Activated naive CD8-positive, alpha-beta T cell (primary cell): ENCODE data around the gene CCNI2.

Experiments
- H3K27ac Mint-ChIP-seq: one replicate; pipeline ENCODE4 v1.8.0; 2021; ENCODE audit warnings: mixed read lengths
- H3K27me3 Mint-ChIP-seq: one replicate; pipeline ENCODE4 v1.8.0; 2021; ENCODE audit warnings: mixed read lengths
- H3K36me3 Mint-ChIP-seq: one replicate; pipeline ENCODE4 v1.8.0; 2021; ENCODE audit warnings: mixed read lengths
- H3K4me1 Mint-ChIP-seq: one replicate; pipeline ENCODE4 v1.8.0; 2021; ENCODE audit warnings: low read depth, mixed read lengths
- H3K4me3 Mint-ChIP-seq: one replicate; pipeline ENCODE4 v1.8.0; 2021; ENCODE audit warnings: mild to moderate bottlenecking, mixed read lengths
- H3K9me3 Mint-ChIP-seq: one replicate; pipeline ENCODE4 v1.8.0; 2021; ENCODE audit warnings: low read depth, mixed read lengths

CCNI2 gene

DNA sequence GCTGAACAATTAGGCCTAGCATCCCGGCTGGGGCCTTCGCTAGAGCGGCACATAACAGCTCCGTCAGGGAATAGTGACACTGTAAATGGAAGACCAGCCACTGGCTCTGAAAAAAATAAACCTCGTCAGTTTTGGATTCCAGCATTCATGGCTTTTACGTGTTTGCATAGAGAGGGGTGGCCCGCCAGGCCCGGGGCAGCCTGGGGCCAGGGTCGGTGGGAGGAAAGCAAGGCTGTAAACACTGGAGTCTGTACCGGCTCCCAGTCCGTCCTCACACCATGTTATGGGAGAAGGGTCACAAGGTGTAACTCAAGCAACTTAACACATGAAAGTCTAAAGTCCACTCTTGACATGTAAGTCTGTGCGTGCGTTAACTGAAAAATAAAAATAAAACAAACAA is 11.2 kb downstream of the CCNI2 start:
- H3K27me3 Mint-ChIP-seq = no peaks in the 10 kb centered on the region
- H3K4me1 Mint-ChIP-seq = peaks cover 1% of the 10 kb centered on the region
- no peak overlapping the region for H3K4me3 Mint-ChIP-seq
- H3K27ac Mint-ChIP-seq = no peak overlapping the region
- no peaks in the 10 kb centered on the region for H3K9me3 Mint-ChIP-seq
- H3K36me3 Mint-ChIP-seq = peaks cover 3% of the 10 kb centered on the region

DNA sequence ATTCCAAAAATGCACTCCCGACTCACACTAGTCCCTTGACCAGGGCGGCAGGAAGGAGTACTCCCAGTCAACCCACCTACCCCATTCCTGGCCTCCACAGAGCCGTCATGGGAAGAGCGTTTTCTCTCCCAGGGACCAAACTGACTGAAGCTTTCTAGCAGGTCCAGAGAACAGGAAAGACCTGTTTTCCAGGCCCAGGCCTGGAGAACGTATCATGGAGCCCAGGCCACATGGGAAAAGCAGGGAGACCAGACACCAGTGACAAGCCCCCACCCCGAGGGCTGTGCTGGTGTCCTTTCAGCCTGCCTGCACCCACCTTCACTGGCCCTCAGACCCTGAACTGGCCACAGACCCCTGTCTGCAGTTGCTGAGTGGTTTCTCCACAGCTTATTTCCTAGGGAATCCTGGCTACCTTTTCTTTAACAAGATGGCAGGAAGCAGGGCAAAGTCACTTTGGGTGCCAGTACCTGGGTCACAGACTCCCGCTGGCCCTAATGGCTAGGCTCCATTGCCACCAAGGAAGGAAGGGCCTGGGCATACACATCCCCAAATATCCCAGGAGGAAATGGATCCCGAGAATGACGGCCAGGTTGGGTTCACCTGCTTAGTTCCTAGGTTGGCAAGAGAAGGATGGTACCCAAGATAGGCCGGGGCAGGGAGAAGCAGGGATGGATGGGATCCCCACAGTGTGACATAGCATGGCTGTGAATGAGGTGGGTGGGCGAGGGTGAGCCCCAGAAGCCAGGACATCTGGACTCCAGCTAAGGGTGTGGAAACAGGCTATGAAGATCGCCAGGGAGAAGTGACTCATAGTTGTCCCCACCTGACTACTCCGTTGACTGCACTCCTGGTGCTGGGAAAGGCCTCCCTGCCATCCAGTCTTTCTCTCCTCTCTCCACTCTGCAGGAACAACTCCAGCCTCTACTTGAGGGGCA is 12.2 kb downstream of the CCNI2 start:
- Mint-ChIP-seq H3K4me1 (no peaks in the 10 kb centered on the region), H3K36me3 (peaks cover 2% of the 10 kb centered on the region), H3K9me3 (no peaks in the 10 kb centered on the region), H3K4me3 (no peak overlapping the region), H3K27me3 (no peaks in the 10 kb centered on the region), H3K27ac (no peak overlapping the region)

DNA sequence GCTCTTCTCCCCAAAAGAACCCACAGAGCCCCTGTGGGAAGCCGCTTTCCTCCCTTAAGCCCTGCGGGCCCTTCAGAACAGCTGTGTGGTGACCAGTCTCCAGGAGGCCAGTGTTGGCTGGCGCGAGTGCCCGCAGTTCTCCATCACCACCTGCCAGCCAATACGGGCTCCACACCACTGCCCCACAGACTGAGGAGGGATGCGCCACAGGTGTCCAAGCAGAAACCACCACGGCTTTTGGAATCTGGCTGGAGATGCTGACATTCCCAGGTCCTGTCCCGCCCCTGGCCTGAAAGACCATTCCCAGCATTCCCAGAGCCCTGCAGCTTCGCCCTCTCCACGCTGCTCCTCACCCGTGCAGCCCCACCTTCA is 12.8 kb downstream of the CCNI2 start:
- Mint-ChIP-seq H3K27ac (no peak overlapping the region), H3K36me3 (peaks cover 2% of the 10 kb centered on the region), H3K4me3 (no peak overlapping the region), H3K27me3 (no peaks in the 10 kb centered on the region), H3K4me1 (no peaks in the 10 kb centered on the region), H3K9me3 (no peaks in the 10 kb centered on the region)

DNA sequence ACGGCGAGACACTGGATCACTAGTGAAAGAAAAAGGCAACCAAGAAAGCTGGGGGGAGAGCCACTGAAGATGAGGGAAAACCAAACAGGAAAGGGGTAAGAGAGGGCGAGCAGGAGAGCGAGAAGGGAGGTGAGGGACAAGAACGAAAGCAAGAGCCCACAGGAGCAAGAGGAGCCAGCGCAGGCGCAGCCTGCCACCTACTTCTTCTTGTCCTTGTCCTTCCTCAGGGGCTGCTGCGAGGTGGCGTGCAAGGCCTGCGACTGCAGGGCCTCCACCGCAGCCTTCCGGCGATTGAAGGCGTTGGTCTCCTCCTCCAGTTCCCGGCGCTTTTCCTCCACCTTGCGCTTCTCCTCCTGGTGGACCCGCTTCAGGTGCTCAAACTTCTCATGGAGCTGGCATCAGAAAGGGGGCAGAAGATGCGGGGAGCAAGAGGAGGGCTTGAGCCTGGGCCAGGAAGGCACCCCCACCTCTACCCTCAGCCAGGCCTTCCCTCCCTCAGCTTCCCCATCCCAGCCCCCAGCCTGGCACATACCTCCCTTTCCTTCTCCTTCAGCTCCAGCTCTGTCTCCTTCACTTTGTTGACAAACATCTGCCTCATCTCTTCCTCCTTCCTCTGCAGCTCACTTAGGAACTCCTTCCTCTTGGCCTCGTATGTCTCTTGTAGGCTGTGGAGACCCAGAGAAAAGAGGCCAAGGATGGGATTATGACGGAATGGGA is 13.5 kb downstream of the CCNI2 start:
- no peaks in the 10 kb centered on the region for H3K9me3 Mint-ChIP-seq
- H3K4me3 Mint-ChIP-seq = no peak overlapping the region
- no peak overlapping the region for H3K27ac Mint-ChIP-seq
- H3K4me1 Mint-ChIP-seq = no peaks in the 10 kb centered on the region
- H3K27me3 Mint-ChIP-seq = no peaks in the 10 kb centered on the region
- peaks cover 2% of the 10 kb centered on the region for H3K36me3 Mint-ChIP-seq

DNA sequence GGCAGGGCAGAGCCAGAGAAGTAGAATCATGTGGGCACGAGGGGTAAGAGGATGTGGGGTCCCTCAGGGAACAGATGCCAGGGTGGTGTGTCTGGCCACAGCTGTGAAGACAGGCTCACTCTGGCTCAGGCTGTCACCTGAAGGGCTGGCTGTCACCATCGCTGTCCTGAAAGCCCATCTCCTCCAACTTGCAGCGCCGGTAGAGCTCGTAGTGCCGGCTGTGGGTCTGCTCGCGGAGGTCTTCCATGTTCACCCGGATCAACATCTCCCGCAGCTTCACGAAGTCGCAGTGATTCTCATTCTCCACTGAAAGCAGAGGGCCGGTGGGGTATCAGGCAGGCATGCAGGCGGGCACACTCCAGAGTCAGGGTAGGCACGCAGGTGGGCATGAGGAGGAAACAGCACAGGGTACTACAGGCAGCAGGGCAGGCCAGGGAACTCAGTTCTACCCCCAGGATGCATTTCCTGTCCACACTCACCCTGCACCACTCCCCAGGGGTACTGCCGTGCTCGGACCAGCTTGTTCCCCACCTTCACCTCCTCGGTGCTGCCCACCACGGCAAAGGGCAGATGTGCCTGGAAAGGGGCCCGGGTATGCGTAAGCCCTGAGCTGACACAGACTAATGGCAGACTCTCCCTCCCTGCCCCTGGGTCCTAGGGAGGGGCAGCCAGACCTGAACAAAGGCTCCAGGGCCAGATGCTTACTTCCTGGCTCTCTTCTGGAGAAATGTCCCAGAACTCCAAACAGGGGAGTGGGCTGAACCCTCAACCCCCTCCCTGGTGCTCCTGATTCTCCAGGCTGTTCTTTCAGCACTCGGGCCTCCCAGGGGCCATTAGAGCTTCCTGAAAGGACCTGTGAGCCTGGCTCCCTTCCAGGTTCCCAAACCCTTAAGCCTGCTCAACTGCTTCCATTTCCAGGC is 14.4 kb downstream of the CCNI2 start:
- Mint-ChIP-seq H3K4me3 (no peak overlapping the region), H3K27ac (no peak overlapping the region), H3K27me3 (no peaks in the 10 kb centered on the region), H3K9me3 (no peaks in the 10 kb centered on the region), H3K4me1 (no peaks in the 10 kb centered on the region), H3K36me3 (peaks cover 2% of the 10 kb centered on the region)

DNA sequence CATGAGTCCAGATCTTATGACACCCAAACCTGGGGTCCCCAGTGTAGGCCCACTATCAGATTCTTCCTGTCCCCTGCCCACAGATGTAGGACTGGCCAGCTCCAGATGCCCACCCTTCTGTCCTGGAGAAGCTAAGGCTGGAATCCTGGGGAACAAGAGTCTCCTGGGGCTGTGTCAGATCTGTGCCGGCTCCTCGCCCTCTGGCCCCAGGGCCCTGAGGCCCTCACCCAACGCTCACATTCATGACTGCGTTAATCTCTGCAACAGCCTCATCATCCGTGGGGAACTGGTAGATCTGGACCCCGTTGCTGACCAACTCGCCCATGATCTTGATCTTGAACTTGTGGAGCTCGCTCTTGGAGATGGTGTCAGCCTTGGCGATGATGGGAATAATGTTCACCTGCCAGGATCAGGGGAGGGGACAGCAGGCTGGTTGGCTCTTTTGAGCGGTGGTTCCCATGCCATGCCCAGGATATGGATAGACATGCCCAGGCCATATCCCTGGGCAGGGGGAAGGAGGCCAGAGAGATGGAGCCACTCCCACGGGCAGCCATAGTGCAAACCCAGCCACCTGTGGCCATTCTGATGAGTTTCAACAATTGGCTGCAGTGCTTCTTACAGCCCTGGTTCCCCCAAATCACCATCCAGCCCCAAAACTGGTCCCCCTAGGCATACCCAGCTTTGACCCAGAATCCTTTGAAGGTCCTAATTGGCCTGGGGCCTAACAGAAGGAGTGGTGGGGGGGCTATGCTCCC is 15.2 kb downstream of the CCNI2 start:
- H3K36me3 Mint-ChIP-seq = peaks cover 2% of the 10 kb centered on the region

DNA sequence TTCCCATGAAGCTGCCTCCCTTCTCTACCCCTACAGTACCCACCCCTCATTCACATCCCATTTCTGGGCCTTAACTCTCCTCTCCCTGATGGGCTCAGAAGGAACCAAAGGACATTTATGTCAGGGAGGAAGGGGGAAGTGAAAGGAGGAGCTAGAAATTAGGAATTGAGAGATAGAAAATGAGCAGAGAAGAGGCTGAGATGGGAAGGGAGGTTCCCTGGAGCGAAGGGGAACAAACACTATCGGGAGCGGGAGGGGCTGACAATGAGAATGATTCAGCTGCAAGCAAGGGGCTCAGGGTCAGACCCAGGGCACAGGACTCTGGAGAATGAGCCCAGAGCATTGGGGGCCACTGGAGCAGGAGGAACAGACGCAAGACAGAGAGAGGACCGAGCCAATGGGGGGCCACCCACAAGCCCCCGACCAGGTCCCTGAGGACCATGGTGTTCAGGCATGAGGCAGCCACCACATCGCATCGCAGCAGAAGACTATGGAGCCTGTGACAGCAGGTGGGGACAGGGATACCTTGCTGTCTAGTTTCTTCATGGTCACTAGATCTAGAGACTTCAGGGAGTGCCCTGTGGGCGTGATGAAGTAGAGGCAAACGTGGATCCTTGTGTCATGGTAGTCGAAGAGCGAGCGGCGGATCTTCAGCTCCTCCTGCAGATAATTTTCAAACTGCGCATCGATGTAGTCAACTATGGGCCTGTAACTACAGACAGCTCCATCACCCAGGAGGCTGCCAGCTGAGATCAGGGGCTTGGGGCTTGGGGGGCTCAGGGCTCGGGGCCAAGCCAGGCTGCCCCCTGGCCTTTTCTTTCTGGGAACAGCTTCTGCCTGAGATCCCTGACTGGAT is 16.2 kb downstream of the CCNI2 start:
- H3K36me3 Mint-ChIP-seq = peaks cover 2% of the 10 kb centered on the region
- H3K27ac Mint-ChIP-seq = no peak overlapping the region
- H3K27me3 Mint-ChIP-seq = no peaks in the 10 kb centered on the region
- no peaks in the 10 kb centered on the region for H3K4me1 Mint-ChIP-seq
- H3K4me3 Mint-ChIP-seq = no peak overlapping the region
- no peaks in the 10 kb centered on the region for H3K9me3 Mint-ChIP-seq

More for the DNA sequence above, 15.2 kb downstream of the CCNI2 start:
- Mint-ChIP-seq H3K27ac (no peak overlapping the region), H3K27me3 (no peaks in the 10 kb centered on the region), H3K4me1 (no peaks in the 10 kb centered on the region), H3K4me3 (no peak overlapping the region), H3K9me3 (no peaks in the 10 kb centered on the region)

DNA sequence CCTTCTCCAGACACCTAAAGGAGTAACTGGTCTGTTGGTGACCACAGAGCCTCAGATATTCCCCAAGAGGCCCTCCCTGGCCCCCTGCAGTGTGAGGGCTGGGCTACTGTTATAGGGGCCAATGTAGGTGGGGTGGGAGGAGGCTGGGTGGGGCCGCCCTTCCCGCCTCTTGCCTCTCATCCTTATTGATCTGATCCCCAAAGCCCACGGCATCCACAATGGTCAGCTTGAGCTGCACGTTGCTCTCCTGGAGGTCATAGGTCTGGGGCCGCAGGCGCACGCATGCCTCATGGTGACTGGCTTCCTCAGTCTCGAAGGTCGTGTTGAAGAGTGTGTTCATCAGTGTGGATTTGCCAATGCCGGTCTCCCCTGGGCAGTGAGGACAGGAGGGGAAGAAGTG is 16.8 kb downstream of the CCNI2 start:
- H3K9me3 Mint-ChIP-seq = no peaks in the 10 kb centered on the region
- H3K4me3 Mint-ChIP-seq = no peak overlapping the region
- H3K36me3 Mint-ChIP-seq = peaks cover under 1% of the 10 kb centered on the region
- H3K27ac Mint-ChIP-seq = no peak overlapping the region
- H3K4me1 Mint-ChIP-seq = no peaks in the 10 kb centered on the region
- no peaks in the 10 kb centered on the region for H3K27me3 Mint-ChIP-seq

DNA sequence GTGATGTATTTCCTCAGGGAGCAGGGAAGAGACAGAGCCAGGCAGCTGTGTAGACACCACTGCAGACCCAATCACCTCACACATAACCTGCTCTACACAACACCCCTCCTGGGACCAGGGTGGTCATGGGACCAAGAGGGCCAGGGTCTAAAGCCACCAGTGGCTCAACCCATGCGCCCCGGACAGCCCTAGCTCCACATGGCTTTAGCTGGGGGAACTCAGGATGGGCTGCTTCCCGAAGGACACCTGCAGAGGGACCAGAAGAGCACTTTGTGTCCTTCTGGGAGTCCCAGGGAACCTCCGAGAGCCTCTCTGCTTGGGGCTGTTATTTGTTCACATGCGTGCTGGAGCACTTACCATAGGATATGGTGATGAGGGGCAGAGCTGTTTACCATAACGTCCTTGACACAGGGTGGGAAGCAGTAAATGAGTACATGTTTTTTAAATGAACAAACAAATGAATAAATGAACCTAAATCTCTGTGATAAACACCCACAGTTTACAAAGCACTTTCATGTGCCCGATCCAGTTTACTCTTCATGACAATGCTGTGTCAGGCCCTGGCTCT is 17.5 kb downstream of the CCNI2 start:
- H3K36me3 Mint-ChIP-seq = no peaks in the 10 kb centered on the region
- H3K27me3 Mint-ChIP-seq = no peaks in the 10 kb centered on the region
- H3K4me3 Mint-ChIP-seq = no peak overlapping the region
- no peaks in the 10 kb centered on the region for H3K4me1 Mint-ChIP-seq
- no peak overlapping the region for H3K27ac Mint-ChIP-seq
- H3K9me3 Mint-ChIP-seq = no peaks in the 10 kb centered on the region

DNA sequence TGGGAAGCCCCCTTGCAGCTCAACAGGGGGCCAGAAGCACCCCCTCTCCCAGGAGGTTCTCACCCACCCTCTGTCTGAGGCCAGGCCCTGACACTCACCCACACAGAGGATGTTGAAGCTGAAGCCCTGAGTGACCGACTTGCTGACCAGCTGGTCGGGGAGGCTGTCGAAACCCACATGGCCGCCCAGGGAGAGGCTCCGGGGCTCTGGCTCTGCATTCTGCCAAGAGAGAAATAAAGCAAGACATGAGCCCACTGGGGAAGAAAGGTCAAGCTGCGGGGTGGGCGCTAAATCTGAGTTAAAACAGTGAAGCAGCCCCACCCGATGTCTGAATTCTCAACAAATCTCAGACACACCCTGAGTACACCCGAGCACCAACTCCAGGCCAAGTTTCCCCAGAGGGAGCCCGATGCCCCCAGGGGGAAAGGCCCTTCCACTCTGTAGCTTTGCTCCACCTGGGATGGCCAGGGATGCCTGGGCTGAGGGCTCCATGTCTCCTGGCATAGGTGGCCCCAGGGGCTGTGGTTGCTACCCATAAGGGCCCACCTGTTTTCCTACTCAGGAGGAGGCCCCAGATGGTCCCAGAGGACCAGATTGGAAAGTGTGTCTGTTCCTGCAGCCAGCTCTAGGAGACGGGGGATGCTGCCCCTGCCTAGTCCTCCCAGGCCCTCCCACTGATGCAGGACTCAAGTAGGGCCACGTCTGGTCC is 18.2 kb downstream of the CCNI2 start:
- no peaks in the 10 kb centered on the region for H3K4me1 Mint-ChIP-seq
- H3K9me3 Mint-ChIP-seq = no peaks in the 10 kb centered on the region
- no peaks in the 10 kb centered on the region for H3K36me3 Mint-ChIP-seq
- H3K4me3 Mint-ChIP-seq = no peak overlapping the region
- no peaks in the 10 kb centered on the region for H3K27me3 Mint-ChIP-seq
- H3K27ac Mint-ChIP-seq = no peak overlapping the region

DNA sequence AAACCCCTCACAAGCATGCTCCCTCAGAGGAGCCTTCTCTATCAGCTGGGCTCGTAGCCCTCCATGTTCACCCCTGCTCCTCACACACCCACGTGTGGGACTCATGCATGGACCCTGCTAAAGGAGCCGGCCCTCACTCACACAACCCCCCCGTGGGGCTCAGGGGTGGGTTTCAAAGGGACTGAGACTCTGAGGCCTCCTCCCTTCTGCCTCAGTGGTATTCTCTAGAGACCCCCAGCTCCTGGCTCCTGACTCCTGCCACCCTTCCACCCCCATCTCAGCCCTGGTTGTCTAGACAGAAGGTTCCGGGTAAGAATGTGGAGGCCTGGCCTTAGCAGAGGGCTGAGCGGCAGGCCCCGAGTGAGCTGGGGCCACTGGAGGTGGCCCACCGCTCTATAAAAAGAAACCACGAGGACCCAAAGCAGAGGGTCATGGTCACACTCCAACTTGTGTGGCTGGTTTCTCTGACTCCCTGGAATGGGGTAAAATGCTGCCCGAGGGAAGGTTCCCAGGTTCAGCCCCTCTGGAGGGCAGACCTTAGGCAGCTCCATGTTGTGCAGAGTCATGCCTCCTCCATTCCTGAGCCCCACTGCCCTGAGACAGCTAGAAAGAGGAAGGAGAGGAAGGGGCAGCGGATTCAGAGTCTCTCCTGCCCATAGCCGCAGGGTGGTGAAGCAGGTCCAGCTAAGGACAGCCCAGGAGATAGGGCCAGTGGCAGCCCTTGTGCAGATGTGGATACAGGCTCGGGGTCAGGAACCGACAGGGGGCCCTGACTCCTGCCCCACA is 19.0 kb downstream of the CCNI2 start:
- Mint-ChIP-seq H3K4me3 (no peak overlapping the region), H3K27me3 (no peaks in the 10 kb centered on the region), H3K9me3 (no peaks in the 10 kb centered on the region), H3K4me1 (no peaks in the 10 kb centered on the region), H3K27ac (no peak overlapping the region), H3K36me3 (no peaks in the 10 kb centered on the region)

DNA sequence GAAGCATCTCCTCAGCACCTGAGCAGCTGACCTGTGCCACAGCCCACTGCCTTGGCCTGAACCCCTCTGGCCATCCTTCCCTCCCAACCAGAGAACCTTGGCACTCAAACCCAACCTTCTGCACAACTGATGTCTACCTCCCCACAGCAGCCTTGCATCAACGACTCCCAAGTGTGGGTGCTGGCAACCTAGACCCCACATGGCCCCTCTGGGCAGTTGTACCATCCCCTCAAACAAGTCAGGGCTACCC is 19.5 kb downstream of the CCNI2 start:
- no peaks in the 10 kb centered on the region for H3K36me3 Mint-ChIP-seq
- H3K27ac Mint-ChIP-seq = no peak overlapping the region
- no peaks in the 10 kb centered on the region for H3K27me3 Mint-ChIP-seq

More for the DNA sequence above, 19.5 kb downstream of the CCNI2 start:
- Mint-ChIP-seq H3K9me3 (no peaks in the 10 kb centered on the region), H3K4me1 (no peaks in the 10 kb centered on the region), H3K4me3 (no peak overlapping the region)
